DND-41 (cell line): ENCODE results near the gene PMFBP1.

ENCODE experiments used
- CTCF ChIP-seq: IDR thresholded peaks from 2 replicates; pipeline ENCODE4 v1.5.1; 2012; ENCODE audit warnings: borderline replicate concordance, low read length, moderate library complexity, mild to moderate bottlenecking; ENCODE audit not compliant: poor library complexity, severe bottlenecking; ENCODE audit errors: extremely low read depth
- EZH2 ChIP-seq: IDR thresholded peaks from 3 replicates; pipeline ENCODE4 v1.6.1; 2012; ENCODE audit warnings: borderline replicate concordance, low read depth, mild to moderate bottlenecking, moderate library complexity, low read length, inconsistent platforms; ENCODE audit not compliant: severe bottlenecking

- TF ChIP-seq EZH2 (no peak), CTCF (no peak)
Measured at GRCh38 chr16:72108353-72109102, 63.4 kb downstream of the PMFBP1 start.
